Endodermal cell (in vitro differentiated cells): ENCODE measurements around the gene METRNL. TPM values are rescaled to one million over a fixed set of nuclear protein-coding genes. Genes with fewer than 3 reads are reported as not detected.

Source experiments
- DNase-seq: peaks from one replicate; pipeline ENCODE4 v3.0.0-alpha.2; 2017
- H3K27ac ChIP-seq: 2 replicates; pipeline ENCODE4 v1.5.1; 2013; ENCODE audit warnings: mild to moderate bottlenecking, low read depth, low read length, moderate library complexity
- H3K27me3 ChIP-seq: 2 replicates; pipeline ENCODE4 v1.6.1; 2013; ENCODE audit warnings: mild to moderate bottlenecking, low read length, moderate library complexity; ENCODE audit not compliant: insufficient read depth, control insufficient read depth, poor library complexity, severe bottlenecking
- H3K36me3 ChIP-seq: 2 replicates; pipeline ENCODE4 v1.7.0; 2013; ENCODE audit warnings: mild to moderate bottlenecking, low read length, moderate library complexity; ENCODE audit not compliant: control insufficient read depth, insufficient read depth
- H3K4me1 ChIP-seq: one replicate; pipeline ENCODE4 v1.7.0; 2013; ENCODE audit warnings: low read length; ENCODE audit not compliant: control insufficient read depth, insufficient read depth
- H3K4me3 ChIP-seq: 2 replicates; pipeline ENCODE4 v1.5.1; 2013; ENCODE audit warnings: mild to moderate bottlenecking, low read length, moderate library complexity
- H3K9ac ChIP-seq: 2 replicates; pipeline ENCODE4 v1.6.1; 2013; ENCODE audit warnings: mild to moderate bottlenecking, low read length, moderate library complexity; ENCODE audit not compliant: poor library complexity, severe bottlenecking; ENCODE audit errors: extremely low read depth
- H3K9me3 ChIP-seq: 2 replicates; pipeline ENCODE4 v1.6.1; 2013; ENCODE audit warnings: mild to moderate bottlenecking, low read length, moderate library complexity; ENCODE audit not compliant: control insufficient read depth
- H3K27ac Mint-ChIP-seq: 2 replicates; pipeline ENCODE4 v1.8.0; 2020; ENCODE audit warnings: mixed read lengths
- H3K27me3 Mint-ChIP-seq: 2 replicates; pipeline ENCODE4 v1.8.0; 2021; ENCODE audit warnings: mild to moderate bottlenecking, mixed read lengths; ENCODE audit not compliant: insufficient read depth
- H3K36me3 Mint-ChIP-seq: 2 replicates; pipeline ENCODE4 v1.8.0; 2020; ENCODE audit warnings: low read depth, mixed read lengths
- H3K4me1 Mint-ChIP-seq: 2 replicates; pipeline ENCODE4 v1.8.0; 2020; ENCODE audit warnings: mixed read lengths
- H3K4me3 Mint-ChIP-seq: 2 replicates; pipeline ENCODE4 v1.8.0; 2020; ENCODE audit warnings: mild to moderate bottlenecking, moderate library complexity, mixed read lengths
- H3K9me3 Mint-ChIP-seq: 2 replicates; pipeline ENCODE4 v1.8.0; 2020; ENCODE audit warnings: mild to moderate bottlenecking, mixed read lengths
- WGBS, 2 experiments: methylation state at CpG; one replicate each; pipeline versions ENCODE4 v1.1.5 to v1.1.7; 2013; ENCODE audit warnings: missing lambda C conversion rate in 2 of 2, mixed read lengths in 1 of 2; ENCODE audit not compliant: insufficient coverage in 1 of 2, insufficient read length in 1 of 2; 5-methylcytosine and 5-hydroxymethylcytosine counted together
- total RNA-seq, 2 donors: library from RNA; stranded (reverse); fragmentation: NEBNext Ultra II Directional in 1 of 2; extraction: Animal tissue kit (Norgen Biotek cat#: 25700) in 1 of 2; gene quantifications; 2 replicates in 1 of 2; 3 replicates in 1 of 2; pipeline ENCODE4 v1.2.1, GENCODE V29; 2021
- TF ChIP-seq, protein P1 (sequence below): fragments of 200-600 bp; sonication (generic); conservative IDR thresholded peaks from 2 replicates; pipeline ENCODE4 v1.5.0; 2021; ENCODE audit warnings: antibody characterized with exemption, mild to moderate bottlenecking

METRNL gene
- total RNA-seq, 2 donors from 2014 or later = 7.3 to 10.3 TPM

DNA sequence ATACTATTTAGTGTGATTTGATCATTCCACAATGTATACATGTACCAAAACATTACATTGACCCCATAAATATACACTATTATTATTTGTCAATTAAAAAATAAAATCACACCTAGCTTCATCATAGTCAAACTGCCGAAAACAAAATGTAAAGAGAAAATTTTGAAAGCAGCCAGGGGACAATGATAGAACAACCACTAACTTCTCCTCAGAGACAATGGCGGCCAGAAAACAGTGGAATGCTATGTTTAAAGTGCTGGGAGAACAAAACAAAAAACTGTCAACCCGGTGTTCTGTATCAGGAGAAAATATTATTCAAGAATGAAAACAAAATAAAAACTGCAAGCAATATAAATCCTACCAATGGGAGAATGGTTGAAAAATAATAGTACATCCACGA lies 63.2 kb downstream of the METRNL start:
- Mint-ChIP-seq H3K4me3 (no peak overlapping the region), H3K9me3 (peaks cover 25% of the 10 kb centered on the region), H3K36me3 (no peaks in the 10 kb centered on the region), H3K4me1 (no peaks in the 10 kb centered on the region), H3K27ac (no peak overlapping the region), H3K27me3 (peaks cover 8% of the 10 kb centered on the region)
- Histone ChIP-seq H3K9me3 (peaks cover 15% of the 10 kb centered on the region), H3K27ac (no peak overlapping the region), H3K4me3 (no peak overlapping the region), H3K36me3 (no peaks in the 10 kb centered on the region), H3K4me1 (no peaks in the 10 kb centered on the region), H3K27me3 (no peaks in the 10 kb centered on the region), H3K9ac (no peak overlapping the region)
- 94% methylated on average over 4 of the region's 4 CpGs; no CpG with 5 or more reads in 1 of the 2 experiments for WGBS, 2 experiments
- no peak for DNase-seq
- TF ChIP-seq, protein P1, sequence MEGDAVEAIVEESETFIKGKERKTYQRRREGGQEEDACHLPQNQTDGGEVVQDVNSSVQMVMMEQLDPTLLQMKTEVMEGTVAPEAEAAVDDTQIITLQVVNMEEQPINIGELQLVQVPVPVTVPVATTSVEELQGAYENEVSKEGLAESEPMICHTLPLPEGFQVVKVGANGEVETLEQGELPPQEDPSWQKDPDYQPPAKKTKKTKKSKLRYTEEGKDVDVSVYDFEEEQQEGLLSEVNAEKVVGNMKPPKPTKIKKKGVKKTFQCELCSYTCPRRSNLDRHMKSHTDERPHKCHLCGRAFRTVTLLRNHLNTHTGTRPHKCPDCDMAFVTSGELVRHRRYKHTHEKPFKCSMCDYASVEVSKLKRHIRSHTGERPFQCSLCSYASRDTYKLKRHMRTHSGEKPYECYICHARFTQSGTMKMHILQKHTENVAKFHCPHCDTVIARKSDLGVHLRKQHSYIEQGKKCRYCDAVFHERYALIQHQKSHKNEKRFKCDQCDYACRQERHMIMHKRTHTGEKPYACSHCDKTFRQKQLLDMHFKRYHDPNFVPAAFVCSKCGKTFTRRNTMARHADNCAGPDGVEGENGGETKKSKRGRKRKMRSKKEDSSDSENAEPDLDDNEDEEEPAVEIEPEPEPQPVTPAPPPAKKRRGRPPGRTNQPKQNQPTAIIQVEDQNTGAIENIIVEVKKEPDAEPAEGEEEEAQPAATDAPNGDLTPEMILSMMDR = no peak

DNA sequence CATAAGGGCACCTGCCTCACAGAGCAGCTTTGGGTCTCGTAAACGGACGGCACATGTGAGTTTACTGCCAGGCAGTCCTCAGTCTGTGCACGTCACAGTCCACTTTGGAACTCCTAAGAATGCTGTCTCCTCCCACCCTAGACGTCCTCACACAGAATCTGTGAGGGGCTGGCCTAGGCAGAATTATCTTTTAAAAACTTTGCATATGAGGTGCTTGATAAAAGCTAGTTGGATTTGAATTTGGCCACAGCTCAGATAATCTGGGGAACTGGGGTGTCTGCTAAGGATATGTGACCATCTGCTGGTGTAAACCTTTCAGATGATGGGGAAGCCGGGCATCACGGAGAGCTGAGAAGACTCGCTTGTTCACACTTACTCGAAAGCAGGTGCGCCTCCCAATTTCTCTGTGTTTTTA lies 64.4 kb downstream of the METRNL start:
- 89 to 97% methylated on average over 8 to 10 of the region's 10 CpGs for WGBS, 2 experiments
- Mint-ChIP-seq H3K27ac (no peak overlapping the region), H3K4me3 (no peak overlapping the region), H3K4me1 (no peaks in the 10 kb centered on the region), H3K27me3 (peaks cover 8% of the 10 kb centered on the region), H3K9me3 (peaks cover 25% of the 10 kb centered on the region), H3K36me3 (no peaks in the 10 kb centered on the region)
- DNase-seq = no peak
- Histone ChIP-seq H3K36me3 (no peaks in the 10 kb centered on the region), H3K9ac (no peak overlapping the region), H3K4me3 (no peak overlapping the region), H3K27ac (no peak overlapping the region), H3K27me3 (no peaks in the 10 kb centered on the region), H3K9me3 (peaks cover 15% of the 10 kb centered on the region), H3K4me1 (no peaks in the 10 kb centered on the region)
- TF ChIP-seq, protein P1 = no peak

Other genes with a start within 250 kb of the METRNL start
- not detected for gene ZNF750, start 239.6 kb upstream of the METRNL start, total RNA-seq